Measurements from ENCODE around the gene MYZAP.

Gene MYZAP, protein sequence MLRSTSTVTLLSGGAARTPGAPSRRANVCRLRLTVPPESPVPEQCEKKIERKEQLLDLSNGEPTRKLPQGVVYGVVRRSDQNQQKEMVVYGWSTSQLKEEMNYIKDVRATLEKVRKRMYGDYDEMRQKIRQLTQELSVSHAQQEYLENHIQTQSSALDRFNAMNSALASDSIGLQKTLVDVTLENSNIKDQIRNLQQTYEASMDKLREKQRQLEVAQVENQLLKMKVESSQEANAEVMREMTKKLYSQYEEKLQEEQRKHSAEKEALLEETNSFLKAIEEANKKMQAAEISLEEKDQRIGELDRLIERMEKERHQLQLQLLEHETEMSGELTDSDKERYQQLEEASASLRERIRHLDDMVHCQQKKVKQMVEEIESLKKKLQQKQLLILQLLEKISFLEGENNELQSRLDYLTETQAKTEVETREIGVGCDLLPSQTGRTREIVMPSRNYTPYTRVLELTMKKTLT

DNA sequence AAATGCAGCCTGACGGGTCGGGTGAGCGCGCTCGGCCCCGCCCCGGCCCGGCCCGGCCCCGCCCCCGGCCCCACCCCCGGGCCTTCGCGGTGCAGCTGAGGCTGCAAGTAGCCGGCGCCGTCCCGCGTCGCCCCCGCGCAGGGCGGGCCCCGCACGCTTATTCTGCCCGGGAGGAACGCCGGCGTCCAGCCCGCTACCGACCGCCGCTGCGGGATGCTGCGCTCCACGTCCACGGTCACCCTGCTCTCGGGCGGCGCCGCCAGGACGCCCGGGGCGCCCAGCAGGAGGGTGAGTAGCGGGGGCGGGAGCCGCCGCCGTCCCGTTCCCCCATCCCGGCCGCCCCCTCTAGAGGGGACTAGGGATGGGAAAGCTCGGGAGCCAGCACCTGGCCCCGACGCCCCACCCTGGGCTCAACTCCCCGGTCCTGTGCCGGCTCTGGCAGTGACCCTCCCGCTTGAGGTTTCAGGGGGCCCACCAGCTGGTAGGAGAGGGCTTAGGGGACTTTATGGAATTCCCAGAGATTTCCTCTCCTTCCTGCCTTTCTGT lies at the start of gene MYZAP:
Gene MYZAP, plus strand, starts transcription at position 83 of the 546 bp plus-strand sequence. Its CDS starts 131 bp downstream, at position 214.
- no peak for DNase-seq

DNA sequence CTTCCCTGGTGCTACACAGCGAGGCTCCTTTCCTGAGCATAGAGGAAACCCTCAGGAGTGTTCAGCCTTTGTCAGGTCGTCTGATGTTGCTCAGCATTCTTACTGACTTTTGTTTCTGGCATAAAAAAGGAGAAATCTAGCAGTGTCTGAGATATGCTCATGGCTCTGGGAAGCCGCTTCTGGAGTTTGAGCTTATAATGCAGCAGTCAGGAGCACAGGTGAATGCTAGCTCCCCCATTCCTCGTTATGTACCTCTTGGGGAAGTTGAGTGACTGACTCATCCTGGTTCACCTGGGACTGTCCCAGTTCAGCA lies 49.2 kb upstream of the MYZAP start:
- no peak for DNase-seq

DNA sequence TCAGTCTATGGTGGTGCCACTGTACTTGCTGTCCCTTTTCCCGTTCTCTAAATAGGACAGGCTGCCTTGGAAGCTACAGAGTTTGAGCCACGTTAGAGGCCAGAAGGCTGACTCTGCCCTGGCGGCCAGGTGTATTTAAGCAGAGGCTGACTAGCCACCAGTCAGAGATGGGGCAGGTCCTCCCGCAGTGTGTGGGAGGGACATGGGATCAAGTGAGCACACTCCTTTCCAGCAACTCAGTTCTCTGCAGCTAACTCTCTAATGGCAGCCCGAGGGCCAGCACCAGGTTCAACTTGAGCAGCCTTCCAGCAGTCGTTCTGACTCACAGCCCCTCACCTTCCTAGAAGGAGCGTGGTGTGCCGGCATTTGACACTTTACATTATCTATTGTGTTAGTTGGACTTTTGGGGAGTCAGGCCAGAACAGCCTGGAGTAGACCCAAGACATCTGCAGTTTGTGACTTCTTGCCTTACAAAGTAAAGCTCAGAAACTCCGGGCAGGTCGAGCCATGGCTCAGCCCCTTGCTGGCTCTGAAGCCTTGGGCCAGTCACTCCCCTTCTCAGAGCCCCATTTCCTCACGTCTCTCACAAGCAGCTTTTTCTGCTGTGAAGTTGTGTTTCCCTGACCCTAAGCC lies 46.7 kb upstream of the MYZAP start:
- no peak for DNase-seq

DNA sequence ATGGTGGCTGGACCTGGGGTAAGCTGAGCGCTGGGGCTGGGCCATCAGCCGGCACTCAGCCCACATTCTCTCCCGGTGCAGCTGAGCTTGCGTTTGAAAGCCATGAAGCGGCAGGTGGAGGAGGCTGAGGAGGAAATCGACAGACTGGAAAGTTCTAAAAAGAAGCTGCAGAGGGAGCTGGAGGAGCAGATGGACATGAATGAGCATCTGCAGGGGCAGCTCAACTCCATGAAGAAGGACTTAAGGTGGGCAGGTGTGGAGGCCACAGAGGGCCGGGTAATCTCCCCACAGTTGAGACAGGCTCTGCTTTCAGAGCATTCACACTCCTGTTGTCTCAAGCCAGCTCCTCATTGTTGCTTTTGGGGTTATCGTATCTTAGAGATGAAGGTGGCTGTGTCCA lies 45.7 kb upstream of the MYZAP start:
- DNase-seq: no peak

DNA sequence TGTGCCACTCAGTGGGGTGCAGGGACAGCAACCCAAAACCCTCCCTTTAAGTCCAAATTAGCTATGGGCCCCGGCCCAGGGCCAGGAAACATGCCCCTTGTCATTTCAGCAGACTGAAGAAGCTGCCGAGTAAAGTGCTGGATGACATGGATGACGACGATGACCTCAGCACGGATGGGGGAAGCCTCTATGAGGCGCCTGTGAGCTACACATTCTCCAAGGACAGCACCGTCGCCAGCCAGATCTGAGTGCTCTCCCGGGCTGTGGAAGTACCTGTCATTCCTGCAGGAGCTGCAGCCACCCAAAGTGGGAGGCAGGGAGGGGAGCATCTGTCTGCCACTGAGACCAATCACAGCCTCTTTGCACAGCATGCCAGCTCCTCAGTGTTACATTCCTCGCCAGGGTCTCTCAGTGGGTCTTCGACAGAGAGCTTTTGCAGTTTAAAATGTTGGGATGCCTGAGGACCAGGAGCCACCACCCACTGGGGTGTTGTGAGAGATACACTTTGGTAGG lies 44.4 kb upstream of the MYZAP start:
- no peak for DNase-seq

DNA sequence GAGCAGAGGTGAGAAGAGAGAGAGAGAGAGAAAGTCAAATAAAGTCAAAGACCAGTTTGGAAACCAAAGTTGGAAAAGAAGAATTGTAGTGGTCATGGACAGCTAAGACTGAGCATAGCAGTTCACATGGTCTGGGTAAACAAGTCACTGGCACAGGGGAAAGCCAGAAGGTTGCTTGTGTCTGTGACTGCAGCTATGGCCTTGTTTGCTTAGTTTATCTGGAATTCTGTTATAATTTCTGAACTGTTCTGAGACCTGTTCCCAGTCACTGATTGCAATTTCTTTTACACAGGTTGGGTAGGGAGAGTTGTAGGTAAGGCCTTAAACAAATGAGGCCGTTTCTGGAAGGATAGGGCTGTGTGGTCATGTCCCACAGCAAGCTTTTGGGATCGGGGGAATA lies 43.4 kb upstream of the MYZAP start:
- DNase-seq: no peak

DNA sequence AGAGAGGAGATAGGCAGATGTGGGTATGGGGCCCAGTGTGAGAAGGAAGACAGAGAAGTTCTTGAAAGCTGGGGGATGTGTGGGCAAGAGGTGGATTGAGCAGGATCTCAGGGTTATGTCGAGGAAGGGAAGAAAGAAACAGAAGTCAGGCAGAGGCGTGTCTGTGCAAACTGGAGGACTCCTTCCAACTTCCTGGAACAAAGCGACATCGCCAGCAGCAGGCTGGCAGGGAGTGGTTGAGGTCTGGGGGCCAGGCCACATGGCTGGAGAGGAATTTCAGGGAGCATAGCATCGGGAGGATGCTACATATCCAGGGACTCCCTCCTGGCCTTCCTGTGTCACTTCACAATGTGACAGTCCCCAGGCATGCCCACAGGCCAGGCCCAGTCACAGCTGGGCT lies 42.9 kb upstream of the MYZAP start:
- no peak for DNase-seq

DNA sequence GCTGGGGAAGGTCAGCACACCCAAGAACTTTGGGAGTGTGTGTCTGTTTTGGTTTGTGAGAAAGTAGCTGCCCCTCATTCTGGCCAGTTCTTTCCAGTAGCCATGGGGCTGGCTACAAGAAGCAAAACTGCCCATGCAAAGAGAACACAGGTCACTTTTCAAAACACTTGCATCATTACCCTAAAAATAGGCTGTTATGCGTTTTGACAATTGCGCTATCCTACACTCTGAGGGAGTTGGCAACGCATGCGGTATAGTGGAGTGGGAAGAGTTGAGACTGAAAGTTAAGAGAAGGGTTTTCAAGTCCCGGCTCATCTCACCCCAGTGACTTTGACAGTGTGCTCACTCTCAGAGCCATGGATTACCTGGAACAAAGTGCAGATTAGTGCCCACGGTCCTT lies 41.8 kb upstream of the MYZAP start:
- DNase-seq: no peak

DNA sequence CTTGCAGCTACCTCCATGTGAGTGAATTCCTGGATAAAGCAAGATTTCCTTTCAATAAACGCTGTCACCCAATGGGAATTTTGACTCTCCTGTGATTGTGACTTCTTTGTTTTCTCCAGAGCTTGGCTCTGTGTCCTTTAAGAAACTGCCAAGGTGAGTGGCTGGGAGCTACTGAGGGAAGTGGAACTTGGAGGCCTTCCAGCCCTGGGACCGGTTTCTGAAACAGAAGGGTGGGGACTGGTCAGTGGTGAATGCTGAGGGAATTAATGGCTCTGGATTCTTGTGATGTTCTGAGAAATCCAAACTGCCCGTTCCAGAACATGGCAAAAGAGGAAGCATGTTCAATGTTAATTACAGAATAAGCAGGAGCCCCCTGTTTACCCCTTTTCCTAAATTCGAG lies 41.1 kb upstream of the MYZAP start:
- DNase-seq: no peak

DNA sequence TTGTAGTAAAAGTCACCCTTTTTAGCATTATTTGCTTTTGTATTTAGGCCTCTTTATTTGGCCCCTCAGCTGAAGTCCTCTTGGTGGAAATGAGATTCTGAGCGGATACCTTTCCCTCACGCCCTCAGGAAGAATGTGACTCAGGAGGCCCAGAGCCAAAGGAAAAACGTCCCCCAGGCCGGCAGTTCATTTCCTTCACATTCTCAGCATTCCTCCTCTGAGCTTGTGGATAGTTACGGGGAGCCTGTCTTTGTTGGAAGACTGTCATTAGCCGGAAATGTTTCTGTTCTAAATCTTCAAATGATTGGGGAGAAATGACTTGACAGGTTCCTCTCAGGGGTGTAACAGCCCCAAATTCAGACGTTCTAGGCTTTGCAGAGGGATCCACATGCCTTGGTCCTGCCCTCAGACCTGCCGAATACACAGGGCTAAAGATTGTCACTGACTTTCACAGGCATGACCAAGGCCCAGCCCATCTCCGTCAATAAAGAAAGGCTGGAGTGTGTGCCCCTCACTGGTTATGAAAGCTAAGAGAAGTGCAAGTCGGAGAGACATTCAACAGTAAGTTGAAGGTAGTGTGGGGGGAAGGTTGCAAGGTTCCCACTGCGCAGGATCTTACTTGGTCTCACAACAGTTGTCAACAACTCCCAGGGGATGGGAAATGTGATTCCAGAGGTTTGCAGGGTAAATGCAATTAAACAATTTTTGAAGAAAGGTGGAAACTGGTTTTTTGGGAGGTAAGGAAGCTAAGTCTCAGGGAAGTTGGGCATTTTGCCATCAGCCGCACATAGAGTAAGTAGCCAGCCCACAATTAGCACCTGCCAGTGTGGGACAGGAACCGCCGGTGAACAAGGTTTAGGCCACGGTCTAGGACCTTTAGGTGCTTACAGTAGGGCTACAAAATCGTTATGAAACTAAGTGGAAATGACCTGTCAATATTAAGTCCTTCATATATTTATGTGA lies 39.7 kb upstream of the MYZAP start:
- no peak for DNase-seq

DNA sequence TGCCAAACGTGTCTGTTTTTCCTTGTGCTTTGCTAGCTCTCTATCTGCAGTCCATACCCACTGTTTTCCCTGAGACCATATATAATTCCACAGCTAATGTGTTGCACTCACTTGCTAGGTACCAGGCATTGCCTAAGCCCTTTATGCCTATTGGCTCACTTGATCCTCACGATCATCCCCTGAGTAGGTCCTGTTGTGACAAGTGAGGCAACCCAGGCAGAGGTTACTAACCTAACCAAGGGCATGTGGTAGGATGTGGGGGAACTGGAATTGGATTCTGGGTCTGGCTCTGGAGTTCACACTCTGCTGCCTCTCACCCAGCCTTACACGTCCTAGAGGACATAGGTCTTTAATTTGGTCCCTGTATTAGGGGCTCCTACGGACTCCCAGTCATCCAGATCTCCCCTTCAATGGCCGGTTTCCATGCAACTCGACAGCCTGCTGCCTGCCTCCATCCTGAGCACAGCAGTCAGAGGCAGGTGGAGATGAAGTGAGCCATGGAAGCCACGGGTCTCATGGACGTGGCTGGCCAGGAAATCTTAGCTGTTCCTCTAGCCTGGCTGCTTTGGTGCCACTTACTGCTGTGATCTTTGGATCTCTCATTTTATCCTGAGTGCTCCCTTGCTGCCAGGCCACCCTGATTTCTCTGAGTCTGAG lies 38.9 kb upstream of the MYZAP start:
- DNase-seq: no peak

DNA sequence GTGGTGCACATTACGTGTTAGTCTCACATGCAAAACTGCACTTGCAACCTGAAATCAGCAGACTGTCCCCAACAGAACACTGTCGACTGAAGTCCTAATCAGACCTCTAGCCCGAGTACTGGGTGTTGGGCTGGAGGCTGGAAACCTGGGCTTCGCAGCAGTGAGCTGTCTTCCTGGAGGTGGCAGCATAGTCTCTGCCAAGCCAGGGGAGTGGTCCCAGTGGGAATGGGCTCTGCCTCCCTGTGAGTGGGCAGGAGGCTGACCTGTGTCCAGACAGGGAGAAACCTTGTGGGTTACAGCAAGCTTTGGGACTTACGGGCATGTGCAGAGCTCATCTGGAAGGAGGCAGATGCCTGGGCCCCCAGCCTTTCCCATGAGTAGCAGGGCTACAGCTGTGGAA lies 38.2 kb upstream of the MYZAP start:
- DNase-seq: no peak

DNA sequence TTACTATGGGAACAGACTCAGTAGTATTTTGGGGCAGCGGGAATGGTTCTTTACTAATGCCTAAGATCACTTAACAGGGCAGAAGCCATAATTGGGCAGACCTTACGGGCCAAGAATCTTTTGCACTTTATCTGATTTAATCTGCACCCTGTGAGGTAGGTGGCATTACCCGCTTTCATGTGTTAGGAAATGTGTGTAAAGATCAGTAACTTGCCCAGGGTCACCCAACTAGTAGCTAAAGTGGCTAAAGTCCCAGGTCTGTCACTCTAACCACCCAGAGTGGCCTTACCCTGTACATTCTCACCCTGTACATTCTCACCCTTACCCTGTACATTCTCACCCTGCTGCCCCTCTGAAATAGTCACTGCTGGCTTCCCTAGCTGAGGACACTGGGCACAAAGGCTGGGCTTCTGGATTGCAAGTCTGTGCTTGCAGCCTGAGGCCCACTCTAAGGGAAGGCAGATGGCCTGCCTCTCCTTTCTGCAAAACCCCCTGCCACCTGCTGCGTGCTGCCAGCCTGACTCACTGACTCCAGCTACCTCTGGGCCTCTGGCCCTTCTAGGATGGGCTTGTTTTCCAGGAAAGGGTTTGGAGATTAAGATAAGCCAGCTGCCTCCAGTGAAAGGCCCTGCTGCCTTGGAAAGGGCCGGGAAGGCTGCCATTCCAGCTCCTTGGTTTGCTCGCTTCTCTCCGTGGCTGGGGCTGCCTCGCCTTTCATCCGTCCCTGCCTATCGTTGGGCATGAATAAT lies 37.5 kb upstream of the MYZAP start:
- no peak for DNase-seq

DNA sequence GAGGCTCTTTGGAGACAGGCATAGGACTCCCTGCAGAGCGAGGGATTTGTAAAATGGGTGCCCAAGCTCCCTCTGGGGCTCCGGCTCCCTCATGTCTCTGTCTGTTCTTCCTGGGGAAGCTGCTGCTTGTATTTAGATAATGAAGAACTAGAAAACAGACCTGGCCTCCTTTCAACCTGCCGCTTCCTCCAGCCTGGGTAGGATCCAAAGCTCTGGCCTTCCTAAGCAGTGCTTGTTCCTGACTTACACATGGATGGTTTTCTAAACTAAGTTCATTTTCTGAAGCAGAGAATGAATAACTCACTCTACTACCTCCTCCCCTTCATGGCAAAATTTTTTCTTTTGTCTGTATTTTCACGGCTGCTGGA lies 36.9 kb upstream of the MYZAP start:
- no peak for DNase-seq

DNA sequence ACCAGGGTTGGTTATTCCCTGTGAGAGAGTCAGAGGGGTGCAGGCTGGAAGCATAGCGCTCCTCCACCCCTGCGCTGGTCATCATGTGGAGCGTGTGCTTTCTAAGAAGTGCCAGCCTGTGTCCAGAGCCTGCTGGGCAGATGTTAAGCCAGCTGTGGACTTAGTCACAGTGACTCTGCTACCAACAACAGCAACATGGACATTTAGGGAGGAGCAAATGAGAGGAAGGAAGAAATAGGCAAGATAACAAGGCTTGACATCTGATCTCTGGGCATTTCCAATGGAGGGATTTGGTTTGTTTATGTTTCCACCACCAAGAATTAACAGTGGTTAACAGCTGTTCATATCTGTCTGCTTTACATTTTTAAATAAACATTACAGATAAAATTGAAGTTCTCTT lies 36.4 kb upstream of the MYZAP start:
- no peak for DNase-seq

DNA sequence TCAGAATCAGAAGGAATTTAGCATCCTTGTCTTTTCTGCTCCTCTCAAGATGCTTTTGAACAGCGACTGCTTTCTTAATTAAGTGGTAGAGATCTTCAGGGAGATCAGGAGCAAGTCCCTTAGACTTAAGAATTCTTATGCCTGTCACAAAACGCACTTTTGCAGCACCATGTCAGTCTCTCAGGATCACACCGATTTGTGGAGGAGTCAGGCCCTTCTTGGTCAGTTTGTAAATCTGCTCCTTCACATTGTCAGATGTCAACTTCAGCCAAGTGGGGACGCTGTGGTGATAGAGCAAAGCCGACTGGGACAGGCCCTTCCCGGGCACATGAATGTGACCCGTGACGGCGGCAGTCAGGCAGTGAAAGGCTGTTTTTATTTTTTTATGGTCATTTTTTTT lies 35.7 kb upstream of the MYZAP start:
- no peak for DNase-seq

DNA sequence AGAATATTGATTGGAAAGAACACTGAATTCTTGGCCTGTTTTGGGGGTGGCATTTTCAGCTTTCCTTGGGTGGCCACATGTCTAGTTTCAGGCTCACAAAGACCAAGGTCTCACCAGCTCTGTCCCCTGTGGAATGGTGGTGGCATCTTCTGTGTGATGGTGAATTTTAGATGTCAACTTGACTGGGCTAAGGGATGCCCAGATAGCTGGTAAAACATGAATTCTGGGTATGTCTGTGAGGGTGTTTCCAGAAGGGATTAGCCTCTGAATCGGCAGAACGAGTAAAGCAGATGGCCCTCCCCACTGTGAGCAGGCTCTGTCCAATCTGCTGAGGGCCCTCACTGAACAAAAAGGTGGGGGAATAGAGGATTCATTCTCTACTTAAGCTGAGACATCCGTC lies 34.4 kb upstream of the MYZAP start:
- no peak for DNase-seq

DNA sequence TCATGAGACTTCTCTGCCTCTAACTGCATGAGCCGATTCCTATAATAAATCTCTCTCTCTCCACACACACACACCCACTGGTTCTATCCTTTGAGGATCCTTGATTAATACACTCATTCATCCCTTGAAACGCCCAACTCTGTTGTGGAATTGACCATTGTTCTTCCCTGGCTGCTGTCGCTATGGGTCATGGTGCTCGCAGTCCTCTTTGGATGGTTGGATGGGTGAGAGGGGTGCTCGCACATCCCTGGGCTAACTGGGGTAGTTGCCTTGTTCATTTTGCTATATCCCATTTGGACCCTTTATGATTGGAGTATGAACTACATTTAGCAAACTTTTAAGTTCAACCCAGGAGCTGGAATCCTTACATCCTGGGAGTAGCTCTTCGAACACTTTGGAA lies 33.9 kb upstream of the MYZAP start:
- no peak for DNase-seq

DNA sequence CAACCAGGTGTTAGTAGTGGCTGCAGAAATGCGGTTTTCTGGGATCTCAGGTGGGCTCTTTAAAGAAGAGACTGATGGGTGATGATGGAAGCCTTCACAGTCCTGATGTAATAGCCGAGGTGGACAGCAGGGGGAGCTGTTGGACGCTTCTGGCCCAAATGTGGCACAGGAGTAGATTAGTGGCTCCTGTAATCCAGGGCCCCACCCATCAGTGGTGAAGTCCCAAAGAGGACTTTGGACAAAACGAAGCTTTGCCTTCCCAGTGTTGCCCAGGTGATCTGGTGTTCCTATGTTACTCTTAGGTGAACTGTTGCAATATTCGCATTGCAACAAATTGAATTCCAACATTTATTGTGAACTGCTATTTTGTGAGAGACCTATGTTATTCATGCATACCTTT lies 31.8 kb upstream of the MYZAP start:
- no peak for DNase-seq

DNA sequence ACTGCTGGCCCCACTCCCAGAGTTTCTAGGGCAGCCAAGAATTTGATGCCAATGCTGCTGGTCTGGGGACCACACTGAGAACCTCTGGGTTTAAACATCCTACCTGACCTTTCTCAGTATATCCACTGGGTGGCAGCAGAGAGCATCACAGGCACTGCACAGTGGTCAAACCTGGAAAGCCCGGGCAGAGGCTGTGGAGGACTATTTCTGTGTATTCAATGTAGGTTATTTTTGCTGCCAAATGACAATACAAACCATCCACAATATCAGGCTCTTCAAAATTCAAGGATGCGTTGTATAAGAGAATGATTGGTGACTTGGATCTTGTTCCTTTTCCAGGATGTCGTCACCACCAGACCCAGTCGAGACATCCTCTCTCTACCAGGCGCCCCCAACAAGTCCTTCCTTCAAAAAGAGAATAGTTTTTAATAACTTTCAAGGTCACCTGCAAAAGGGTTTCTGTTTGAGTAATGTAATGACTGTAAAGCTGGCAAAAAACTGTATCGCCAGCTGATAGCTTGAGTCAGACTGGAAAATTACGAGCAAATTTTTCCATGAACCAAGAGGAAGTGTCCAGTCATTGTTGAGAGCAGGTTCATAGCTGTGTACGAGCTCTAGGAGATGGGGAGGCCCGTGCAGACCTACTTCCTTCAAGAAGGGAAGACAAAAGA lies 30.5 kb upstream of the MYZAP start:
- peak; percentile 33 for DNase-seq

DNA sequence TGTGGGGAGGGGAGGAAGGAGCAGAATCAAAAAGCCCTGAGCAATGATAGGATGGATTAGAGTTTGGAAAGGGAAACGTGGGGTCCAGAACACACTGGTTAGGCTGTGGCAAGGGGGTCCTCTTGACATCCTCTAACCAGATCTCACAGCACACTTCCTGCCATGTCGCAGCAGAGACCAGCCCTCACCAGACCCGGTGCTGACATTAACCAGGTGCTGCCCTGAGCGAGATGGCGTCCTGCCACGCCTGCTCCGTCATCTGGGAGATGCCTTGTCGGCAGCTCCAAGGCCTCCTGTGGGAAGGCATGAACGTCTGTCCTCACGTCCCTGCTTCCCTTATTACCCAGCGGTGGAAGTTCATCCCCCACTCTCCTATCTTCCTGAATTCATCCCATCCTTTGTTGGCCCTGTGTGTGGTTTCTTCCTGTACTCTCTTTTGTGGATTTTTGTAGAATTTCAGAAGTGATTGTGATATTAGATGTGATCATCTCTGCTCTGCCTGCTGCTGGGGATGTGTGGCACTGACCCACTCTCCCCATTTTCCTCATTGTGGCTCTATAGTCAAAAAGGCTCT lies 29.4 kb upstream of the MYZAP start:
- DNase-seq: no peak

Data from NCI-H1048 (cell line).